Activated naive CD8-positive, alpha-beta T cell treated with anti-CD3 and anti-CD28 coated beads for 36 hours (primary cell): ENCODE data around the gene NDFIP1. TPM values are rescaled to one million over a fixed set of nuclear protein-coding genes. Genes with fewer than 3 reads are reported as not detected.
A peak's percentile ranks its signal among the peaks of the same experiment; 100 is the strongest.
"Not testable (repeated sequence)": the region's sequence is repeated elsewhere in the genome, so short reads cannot be mapped to it uniquely, and the experiment has no call there.

ENCODE experiments used
- DNase-seq: peaks from one replicate; pipeline ENCODE4 v3.0.0; 2021
- H3K27ac Mint-ChIP-seq: one replicate; pipeline ENCODE4 v1.8.0; 2022; ENCODE audit warnings: mild to moderate bottlenecking, moderate library complexity, mixed read lengths
- H3K27me3 Mint-ChIP-seq: one replicate; pipeline ENCODE4 v1.8.0; 2022; ENCODE audit warnings: mild to moderate bottlenecking, mixed read lengths
- H3K36me3 Mint-ChIP-seq: one replicate; pipeline ENCODE4 v1.8.0; 2021; ENCODE audit warnings: mild to moderate bottlenecking, mixed read lengths
- H3K4me1 Mint-ChIP-seq: one replicate; pipeline ENCODE4 v1.8.0; 2021; ENCODE audit warnings: mixed read lengths
- H3K4me3 Mint-ChIP-seq: one replicate; pipeline ENCODE4 v1.8.0; 2022; ENCODE audit warnings: mild to moderate bottlenecking, moderate library complexity, mixed read lengths
- H3K9me3 Mint-ChIP-seq: one replicate; pipeline ENCODE4 v1.8.0; 2022; ENCODE audit warnings: mixed read lengths
- total RNA-seq, 2 experiments: library from RNA; stranded (reverse); gene quantifications; one replicate each; pipeline ENCODE4 v1.2.3, GENCODE V29; 2021

Gene NDFIP1
- total RNA-seq, 2 experiments from 2014 or later, result 97.3 to 100 TPM

- Mint-ChIP-seq H3K4me1 (peaks cover 10% of the 10 kb centered on the region), H3K36me3 (peaks cover 23% of the 10 kb centered on the region), H3K4me3 (no peak overlapping the region), H3K27ac (no peak overlapping the region), H3K9me3 (no peaks in the 10 kb centered on the region), H3K27me3 (no peaks in the 10 kb centered on the region)
- DNase-seq, result no peak
Observed at GRCh38 chr5:142150431-142150830, 41.9 kb downstream of the NDFIP1 start.

- Mint-ChIP-seq H3K4me3 (no peak overlapping the region), H3K27me3 (no peaks in the 10 kb centered on the region), H3K36me3 (peaks cover 27% of the 10 kb centered on the region), H3K27ac (no peak overlapping the region), H3K9me3 (no peaks in the 10 kb centered on the region), H3K4me1 (peaks cover 22% of the 10 kb centered on the region)
- peak; percentile 20 for DNase-seq
Observed at GRCh38 chr5:142151436-142152383, 43.1 kb downstream of the NDFIP1 start.

- H3K9me3 Mint-ChIP-seq, result no peaks in the 10 kb centered on the region
- no peak overlapping the region for H3K27ac Mint-ChIP-seq
- H3K4me3 Mint-ChIP-seq, result no peak overlapping the region
- H3K36me3 Mint-ChIP-seq, result peaks cover 23% of the 10 kb centered on the region
- H3K27me3 Mint-ChIP-seq, result no peaks in the 10 kb centered on the region
- H3K4me1 Mint-ChIP-seq, result peaks cover 23% of the 10 kb centered on the region
- DNase-seq, result no peak
Observed at GRCh38 chr5:142152384-142152732, 43.8 kb downstream of the NDFIP1 start.

GRCh38 chr5:142153674-142154448, 45.3 kb downstream of the NDFIP1 start:
- H3K9me3 Mint-ChIP-seq, result no peaks in the 10 kb centered on the region
- peaks cover 18% of the 10 kb centered on the region for H3K36me3 Mint-ChIP-seq
- no peak overlapping the region for H3K4me3 Mint-ChIP-seq
- no peak for DNase-seq
- H3K27me3 Mint-ChIP-seq, result no peaks in the 10 kb centered on the region
- H3K27ac Mint-ChIP-seq, result no peak overlapping the region
- H3K4me1 Mint-ChIP-seq, result peaks cover 22% of the 10 kb centered on the region

GRCh38 chr5:142154449-142154841, 45.9 kb downstream of the NDFIP1 start:
- Mint-ChIP-seq H3K27ac (peak overlapping the region; percentile 19), H3K36me3 (peaks cover 16% of the 10 kb centered on the region), H3K4me1 (peaks cover 24% of the 10 kb centered on the region)
- H3K9me3 Mint-ChIP-seq, H3K27me3 Mint-ChIP-seq, DNase-seq, H3K4me3 Mint-ChIP-seq: not testable (repeated sequence)

GRCh38 chr5:142156839-142157463, 48.4 kb downstream of the NDFIP1 start:
- no peak for DNase-seq
- Mint-ChIP-seq H3K27ac (peak overlapping the region; percentile 75), H3K4me3 (no peak overlapping the region), H3K36me3 (peaks cover 12% of the 10 kb centered on the region), H3K4me1 (peaks cover 35% of the 10 kb centered on the region), H3K27me3 (no peaks in the 10 kb centered on the region), H3K9me3 (no peaks in the 10 kb centered on the region)

GRCh38 chr5:142159354-142159753, 50.8 kb downstream of the NDFIP1 start:
- no peaks in the 10 kb centered on the region for H3K27me3 Mint-ChIP-seq
- H3K9me3 Mint-ChIP-seq, result no peaks in the 10 kb centered on the region
- peak overlapping the region; percentile 25 for H3K27ac Mint-ChIP-seq
- H3K4me3 Mint-ChIP-seq, result no peak overlapping the region
- H3K4me1 Mint-ChIP-seq, result peaks cover 35% of the 10 kb centered on the region
- H3K36me3 Mint-ChIP-seq, result peaks cover 9% of the 10 kb centered on the region
- DNase-seq, result no peak

- Mint-ChIP-seq H3K27ac (no peak overlapping the region), H3K4me3 (no peak overlapping the region), H3K4me1 (peaks cover 14% of the 10 kb centered on the region), H3K27me3 (no peaks in the 10 kb centered on the region), H3K9me3 (no peaks in the 10 kb centered on the region), H3K36me3 (no peaks in the 10 kb centered on the region)
- no peak for DNase-seq
Observed at GRCh38 chr5:142164315-142164714, 55.7 kb downstream of the NDFIP1 start.

GRCh38 chr5:142166754-142167153, 58.2 kb downstream of the NDFIP1 start:
- Mint-ChIP-seq H3K4me1 (no peaks in the 10 kb centered on the region), H3K36me3 (no peaks in the 10 kb centered on the region), H3K27me3 (no peaks in the 10 kb centered on the region), H3K9me3 (no peaks in the 10 kb centered on the region), H3K27ac (no peak overlapping the region), H3K4me3 (no peak overlapping the region)
- DNase-seq, result no peak

- Mint-ChIP-seq H3K4me3 (no peak overlapping the region), H3K4me1 (no peaks in the 10 kb centered on the region), H3K9me3 (no peaks in the 10 kb centered on the region), H3K36me3 (no peaks in the 10 kb centered on the region), H3K27ac (no peak overlapping the region), H3K27me3 (no peaks in the 10 kb centered on the region)
- no peak for DNase-seq
Observed at GRCh38 chr5:142167458-142167857, 58.9 kb downstream of the NDFIP1 start.

- Mint-ChIP-seq H3K27ac (no peak overlapping the region), H3K9me3 (no peaks in the 10 kb centered on the region), H3K4me1 (no peaks in the 10 kb centered on the region), H3K4me3 (no peak overlapping the region), H3K27me3 (no peaks in the 10 kb centered on the region), H3K36me3 (no peaks in the 10 kb centered on the region)
- DNase-seq, result no peak
Observed at GRCh38 chr5:142168365-142168764, 59.8 kb downstream of the NDFIP1 start.

GRCh38 chr5:142170254-142170953, 61.8 kb downstream of the NDFIP1 start:
- Mint-ChIP-seq H3K4me1 (no peaks in the 10 kb centered on the region), H3K27me3 (peaks cover 2% of the 10 kb centered on the region), H3K27ac (no peak overlapping the region)

GRCh38 chr5:142171270-142171669, 62.7 kb downstream of the NDFIP1 start:
- no peak overlapping the region for H3K27ac Mint-ChIP-seq
- H3K4me1 Mint-ChIP-seq, result no peaks in the 10 kb centered on the region
- no peak overlapping the region for H3K4me3 Mint-ChIP-seq
- H3K27me3 Mint-ChIP-seq, result peaks cover 2% of the 10 kb centered on the region
- no peaks in the 10 kb centered on the region for H3K9me3 Mint-ChIP-seq
- no peak for DNase-seq
- H3K36me3 Mint-ChIP-seq, result no peaks in the 10 kb centered on the region

More at GRCh38 chr5:142170254-142170953, 61.8 kb downstream of the NDFIP1 start:
- H3K36me3 Mint-ChIP-seq, result no peaks in the 10 kb centered on the region
- no peak overlapping the region for H3K4me3 Mint-ChIP-seq
- no peak for DNase-seq
- no peaks in the 10 kb centered on the region for H3K9me3 Mint-ChIP-seq

- Mint-ChIP-seq H3K27me3 (peaks cover 2% of the 10 kb centered on the region), H3K4me1 (no peaks in the 10 kb centered on the region), H3K27ac (no peak overlapping the region), H3K4me3 (no peak overlapping the region), H3K36me3 (no peaks in the 10 kb centered on the region), H3K9me3 (no peaks in the 10 kb centered on the region)
- DNase-seq, result no peak
Observed at GRCh38 chr5:142175039-142175438, 66.5 kb downstream of the NDFIP1 start.
